Measurements from ENCODE around the gene SORCS2. TPM values are rescaled to one million over a fixed set of nuclear protein-coding genes. Genes with fewer than 3 reads are reported as not detected.

Gene SORCS2
- total and polyA plus RNA-seq, 2 experiments from 2014 or later = 0.92 to 6.9 TPM

- Histone ChIP-seq H3K36me3 (no peaks in the 10 kb centered on the region), H3K9me3 (ENCODE audit: low read depth) (no peaks in the 10 kb centered on the region), H3K4me1 (ENCODE audit: low read depth) (no peaks in the 10 kb centered on the region), H3K27me3 (no peaks in the 10 kb centered on the region), H3K4me3 (no peak overlapping the region), H3K27ac (no peak overlapping the region)
- no peak for TF ChIP-seq CTCF (IDR thresholded peaks at IDR 0.05; ENCODE audit: low read depth, low read length)
- peak in 1 of 2 donors; percentile 67 for DNase-seq (ENCODE audit: low read depth in 1 of 2, low spot score in 1 of 2)
Observed at GRCh38 chr4:7328913-7329638, 136.7 kb downstream of the SORCS2 start.

GRCh38 chr4:7330031-7330596 is 137.8 kb downstream of the SORCS2 start:
- Histone ChIP-seq H3K9me3 (ENCODE audit: low read depth) (no peaks in the 10 kb centered on the region), H3K27ac (no peak overlapping the region), H3K27me3 (no peaks in the 10 kb centered on the region), H3K4me1 (ENCODE audit: low read depth) (no peaks in the 10 kb centered on the region), H3K4me3 (no peak overlapping the region), H3K36me3 (no peaks in the 10 kb centered on the region)
- DNase-seq (ENCODE audit: low read depth in 1 of 2, low spot score in 1 of 2) = no peak
- TF ChIP-seq CTCF (IDR thresholded peaks at IDR 0.05; ENCODE audit: low read depth, low read length) = no peak

GRCh38 chr4:7330811-7331681 is 138.7 kb downstream of the SORCS2 start:
- no peak overlapping the region for H3K27ac ChIP-seq
- H3K36me3 ChIP-seq = no peaks in the 10 kb centered on the region
- TF ChIP-seq CTCF (IDR thresholded peaks at IDR 0.05; ENCODE audit: low read depth, low read length) = no peak
- H3K9me3 ChIP-seq (ENCODE audit: low read depth) = no peaks in the 10 kb centered on the region
- H3K27me3 ChIP-seq = no peaks in the 10 kb centered on the region
- no peak overlapping the region for H3K4me3 ChIP-seq
- H3K4me1 ChIP-seq (ENCODE audit: low read depth) = no peaks in the 10 kb centered on the region
- no peak for DNase-seq (ENCODE audit: low read depth in 1 of 2, low spot score in 1 of 2)

- Histone ChIP-seq H3K4me1 (ENCODE audit: low read depth) (no peaks in the 10 kb centered on the region), H3K27me3 (no peaks in the 10 kb centered on the region), H3K27ac (no peak overlapping the region), H3K9me3 (ENCODE audit: low read depth) (no peaks in the 10 kb centered on the region), H3K4me3 (no peak overlapping the region), H3K36me3 (no peaks in the 10 kb centered on the region)
- no peak for DNase-seq (ENCODE audit: low read depth in 1 of 2, low spot score in 1 of 2)
- TF ChIP-seq CTCF (IDR thresholded peaks at IDR 0.05; ENCODE audit: low read depth, low read length) = no peak
Observed at GRCh38 chr4:7331682-7332000, 139.3 kb downstream of the SORCS2 start.

GRCh38 chr4:7332216-7333023 is 140.1 kb downstream of the SORCS2 start:
- DNase-seq (ENCODE audit: low read depth in 1 of 2, low spot score in 1 of 2) = peak in 1 of 2 donors; percentile 85
- no peak overlapping the region for H3K4me3 ChIP-seq
- H3K9me3 ChIP-seq (ENCODE audit: low read depth) = no peaks in the 10 kb centered on the region
- no peaks in the 10 kb centered on the region for H3K4me1 ChIP-seq (ENCODE audit: low read depth)
- TF ChIP-seq CTCF (IDR thresholded peaks at IDR 0.05; ENCODE audit: low read depth, low read length) = no peak
- no peaks in the 10 kb centered on the region for H3K36me3 ChIP-seq
- H3K27ac ChIP-seq = no peak overlapping the region
- H3K27me3 ChIP-seq = no peaks in the 10 kb centered on the region

All from cardiac muscle cell (in vitro differentiated cells and primary cell).